Chondrocyte (in vitro differentiated cells): ENCODE results near the gene SLC8A1. TPM values are rescaled to one million over a fixed set of nuclear protein-coding genes. Genes with fewer than 3 reads are reported as not detected.

Experiments used
- DNase-seq: peaks from one replicate; pipeline ENCODE4 v3.0.0; 2021; ENCODE audit warnings: mixed read lengths, low spot score
- H3K27ac Mint-ChIP-seq: one replicate; pipeline ENCODE4 v1.8.0; 2021; ENCODE audit warnings: mild to moderate bottlenecking, moderate library complexity, mixed read lengths; ENCODE audit not compliant: unreplicated experiment
- H3K27me3 Mint-ChIP-seq: 2 replicates; pipeline ENCODE4 v1.8.0; 2021; ENCODE audit warnings: low read depth, mixed read lengths
- H3K36me3 Mint-ChIP-seq: 2 replicates; pipeline ENCODE4 v1.8.0; 2021; ENCODE audit warnings: low read depth, mixed read lengths
- H3K4me1 Mint-ChIP-seq: 2 replicates; pipeline ENCODE4 v1.8.0; 2021; ENCODE audit warnings: low read depth, mild to moderate bottlenecking, mixed read lengths
- H3K4me3 Mint-ChIP-seq: one replicate; pipeline ENCODE4 v1.8.0; 2021; ENCODE audit warnings: mild to moderate bottlenecking, moderate library complexity, mixed read lengths; ENCODE audit not compliant: unreplicated experiment
- H3K9me3 Mint-ChIP-seq: 2 replicates; pipeline ENCODE4 v1.8.0; 2021; ENCODE audit warnings: low read depth, mixed read lengths
- CTCF ChIP-seq: fragments of 200-600 bp; sonication (generic); IDR thresholded peaks from 2 replicates; pipeline ENCODE4 v1.5.0; 2021; ENCODE audit warnings: antibody characterized with exemption, mild to moderate bottlenecking, moderate library complexity
- total RNA-seq: library from RNA; stranded (reverse); gene quantifications from 3 replicates; pipeline ENCODE4 v1.2.1, GENCODE V29; 2021

SLC8A1 gene
- total RNA-seq, 1 donor from 2014 or later: 53.7 TPM

DNA sequence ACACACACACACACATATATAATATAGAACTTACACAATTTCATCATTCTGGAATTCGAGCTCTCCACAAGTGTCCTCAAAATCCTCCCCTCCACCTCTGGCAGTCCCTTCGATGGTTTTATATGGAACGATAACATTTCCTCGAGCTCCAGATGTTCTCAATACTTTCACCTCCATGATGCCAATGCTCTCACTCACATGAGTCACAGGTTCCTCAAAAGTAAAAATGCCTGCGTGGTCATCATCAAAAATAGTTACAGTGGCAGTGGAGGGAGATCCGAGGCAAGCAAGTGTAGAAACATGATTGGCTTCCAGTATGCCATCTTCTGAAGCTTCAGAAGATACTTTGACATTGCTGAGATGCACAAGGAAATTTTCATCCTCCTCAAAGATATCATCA is 23.5 kb downstream of the SLC8A1 start:
- H3K27ac Mint-ChIP-seq: no peak overlapping the region
- TF ChIP-seq CTCF: no peak
- no peaks in the 10 kb centered on the region for H3K9me3 Mint-ChIP-seq
- H3K27me3 Mint-ChIP-seq: no peaks in the 10 kb centered on the region
- H3K4me3 Mint-ChIP-seq: no peak overlapping the region
- peaks cover 8% of the 10 kb centered on the region for H3K36me3 Mint-ChIP-seq
- H3K4me1 Mint-ChIP-seq: peaks cover 27% of the 10 kb centered on the region
- no peak for DNase-seq

DNA sequence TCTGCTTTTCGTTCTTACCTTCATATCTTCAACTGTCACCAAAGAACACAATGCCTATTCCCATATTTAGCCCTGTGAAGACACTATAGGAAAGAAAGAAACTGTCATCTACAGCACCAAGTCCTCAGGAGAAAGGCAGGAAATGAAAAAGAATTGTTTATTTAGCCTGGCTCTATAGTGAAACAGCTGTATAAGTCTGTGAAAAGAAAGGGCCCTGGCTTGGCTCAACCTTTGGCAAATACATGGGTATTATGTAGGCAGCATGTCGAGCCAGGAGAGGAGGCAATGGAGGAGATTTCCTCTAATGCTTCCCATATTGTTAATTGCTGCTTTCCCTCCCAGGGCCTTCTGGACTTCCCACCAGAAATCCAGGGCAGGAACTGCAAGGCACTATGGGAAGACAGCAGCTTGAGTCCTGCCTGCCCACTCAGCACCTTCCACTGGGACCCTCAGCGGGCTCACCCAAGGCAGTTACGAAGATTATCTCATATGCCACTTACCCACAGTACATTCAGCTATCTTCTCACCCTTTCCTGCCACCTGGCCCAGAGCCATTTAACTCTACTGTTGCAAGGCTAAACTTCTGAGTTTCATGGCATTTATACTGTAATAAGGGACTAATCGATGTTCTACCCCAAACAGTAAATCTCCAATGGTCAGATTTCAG is 30.1 kb downstream of the SLC8A1 start:
- no peaks in the 10 kb centered on the region for H3K9me3 Mint-ChIP-seq
- no peak overlapping the region for H3K27ac Mint-ChIP-seq
- DNase-seq: no peak
- H3K4me3 Mint-ChIP-seq: no peak overlapping the region
- peaks cover 11% of the 10 kb centered on the region for H3K4me1 Mint-ChIP-seq
- H3K36me3 Mint-ChIP-seq: peaks cover 4% of the 10 kb centered on the region
- no peaks in the 10 kb centered on the region for H3K27me3 Mint-ChIP-seq
- TF ChIP-seq CTCF: no peak

DNA sequence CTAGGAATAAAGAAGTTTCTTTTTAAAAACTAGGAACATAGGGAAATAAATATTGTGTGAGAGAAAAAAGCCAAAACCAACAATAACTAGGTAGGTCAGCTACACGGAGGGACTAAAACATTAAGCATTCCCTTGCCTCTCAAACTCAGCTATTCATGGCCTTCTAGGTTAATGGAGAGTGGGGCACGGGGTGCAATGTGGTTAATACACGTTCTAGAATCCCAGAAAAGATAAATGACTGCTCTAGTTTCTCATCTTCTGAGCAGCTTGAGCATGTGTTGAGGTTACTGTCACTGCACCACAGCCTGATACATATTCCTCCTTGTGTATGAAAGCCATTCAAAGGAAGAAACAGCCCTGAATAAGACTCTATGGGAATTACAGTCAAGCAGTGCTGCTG is 31.4 kb downstream of the SLC8A1 start:
- Mint-ChIP-seq H3K27ac (no peak overlapping the region), H3K9me3 (no peaks in the 10 kb centered on the region), H3K4me1 (peaks cover 11% of the 10 kb centered on the region), H3K36me3 (peaks cover 4% of the 10 kb centered on the region), H3K27me3 (no peaks in the 10 kb centered on the region), H3K4me3 (no peak overlapping the region)
- no peak for DNase-seq
- no peak for TF ChIP-seq CTCF

GRCh38 chr2:40419364-40419762 is 32.5 kb downstream of the SLC8A1 start:
- H3K9me3 Mint-ChIP-seq: no peaks in the 10 kb centered on the region
- no peak for DNase-seq
- no peak for TF ChIP-seq CTCF
- peaks cover 4% of the 10 kb centered on the region for H3K36me3 Mint-ChIP-seq
- H3K4me3 Mint-ChIP-seq: no peak overlapping the region
- peak overlapping the region; percentile 24 for H3K27ac Mint-ChIP-seq
- peaks cover 11% of the 10 kb centered on the region for H3K4me1 Mint-ChIP-seq
- no peaks in the 10 kb centered on the region for H3K27me3 Mint-ChIP-seq

- no peak overlapping the region for H3K27ac Mint-ChIP-seq
- peaks cover 11% of the 10 kb centered on the region for H3K4me1 Mint-ChIP-seq
- DNase-seq: no peak
- H3K9me3 Mint-ChIP-seq: no peaks in the 10 kb centered on the region
- H3K36me3 Mint-ChIP-seq: peaks cover 4% of the 10 kb centered on the region
- no peaks in the 10 kb centered on the region for H3K27me3 Mint-ChIP-seq
- no peak for TF ChIP-seq CTCF
- H3K4me3 Mint-ChIP-seq: no peak overlapping the region
These were observed 33.1 kb downstream of the SLC8A1 start for GRCh38 chr2:40418614-40419363.
